HEK293 (cell line): ENCODE measurements around the gene DDIAS.

Source experiments
- CTCF ChIA-PET: fragments of 350-600 bp; formaldehyde crosslinking; extraction: SDS; loops from one replicate; lab custom pipeline; 2021; ENCODE audit warnings: antibody characterized with exemption; lab: Yijun Ruan, JAX
- POLR2A ChIA-PET: fragments of 300-600 bp; formaldehyde crosslinking; extraction: SDS; loops from one replicate; lab custom pipeline; 2020; ENCODE audit warnings: antibody characterized with exemption, inconsistent platforms; lab: Yijun Ruan, JAX
- H3K27ac ChIP-seq: fragments of 200-500 bp; sonication (Bioruptor generic); 2 replicates; pipeline ENCODE4 v1.5.1; 2014; ENCODE audit warnings: low read depth, low read length, control low read depth, inconsistent platforms; ENCODE audit errors: extremely low read depth
- H3K36me3 ChIP-seq, 2 experiments: fragments of 200-500 bp in 1 of 2; sonication (Bioruptor generic) in 1 of 2; 1 replicate in 1 of 2; 2 replicates in 1 of 2; pipeline ENCODE4 v1.5.1; 2014 to 2017; ENCODE audit warnings: inconsistent platforms in 2 of 2, low read length in 2 of 2; ENCODE audit not compliant: control insufficient read depth in 2 of 2, insufficient read depth in 1 of 2
- H3K4me1 ChIP-seq: fragments of 200-500 bp; sonication (Bioruptor generic); 2 replicates; pipeline ENCODE4 v1.5.1; 2014; ENCODE audit warnings: mild to moderate bottlenecking, low read length, inconsistent platforms; ENCODE audit not compliant: control insufficient read depth, insufficient read depth
- H3K4me3 ChIP-seq: 2 replicates; pipeline ENCODE4 v1.5.1; 2011; ENCODE audit warnings: low read depth, mild to moderate bottlenecking, control low read depth, low read length, moderate library complexity
- H3K9me3 ChIP-seq: fragments of 200-500 bp; sonication (Bioruptor generic); 2 replicates; pipeline ENCODE4 v1.5.1; 2014; ENCODE audit warnings: low read depth, low read length, inconsistent platforms; ENCODE audit not compliant: control insufficient read depth, insufficient read depth
- BCL11B ChIP-seq: fragments of 450-650 bp; formaldehyde crosslinking; IDR thresholded peaks from 2 replicates; pipeline ENCODE4 v1.5.1; 2016; ENCODE audit warnings: low read depth, missing biosample characterization, missing genetic modification characterization
- ELK4 ChIP-seq: IDR thresholded peaks from 2 replicates; pipeline ENCODE4 v1.6.1; 2011; ENCODE audit warnings: mild to moderate bottlenecking, low read depth, low read length, borderline replicate concordance
- MZF1 ChIP-seq: fragments of 450-650 bp; formaldehyde crosslinking; IDR thresholded peaks from 2 replicates; pipeline ENCODE4 v1.5.1; 2017; ENCODE audit warnings: missing biosample characterization, missing genetic modification characterization, borderline replicate concordance
- YY1 ChIP-seq: fragments of 450-650 bp; formaldehyde crosslinking; IDR thresholded peaks from 2 replicates; pipeline ENCODE4 v1.5.1; 2018; ENCODE audit warnings: missing biosample characterization, missing genetic modification characterization
- ZFP69B ChIP-seq: fragments of 450-650 bp; formaldehyde crosslinking; IDR thresholded peaks from 2 replicates; pipeline ENCODE4 v1.5.1; 2016; ENCODE audit warnings: missing biosample characterization, missing genetic modification characterization
- ZNF18 ChIP-seq: fragments of 450-650 bp; formaldehyde crosslinking; IDR thresholded peaks from 2 replicates; pipeline ENCODE4 v1.5.1; 2016; ENCODE audit warnings: missing biosample characterization, missing genetic modification characterization
- ZNF184 ChIP-seq: fragments of 450-650 bp; IDR thresholded peaks from 2 replicates; pipeline ENCODE4 v1.5.1; 2018; ENCODE audit warnings: missing biosample characterization, mild to moderate bottlenecking, missing genetic modification characterization
- ZNF23 ChIP-seq: fragments of 450-650 bp; formaldehyde crosslinking; IDR thresholded peaks from 2 replicates; pipeline ENCODE4 v1.5.1; 2016; ENCODE audit warnings: missing biosample characterization, missing genetic modification characterization, borderline replicate concordance
- ZNF239 ChIP-seq: fragments of 450-650 bp; formaldehyde crosslinking; IDR thresholded peaks from 2 replicates; pipeline ENCODE4 v1.5.1; 2016; ENCODE audit warnings: missing biosample characterization, missing genetic modification characterization
- ZNF248 ChIP-seq: fragments of 450-650 bp; formaldehyde crosslinking; IDR thresholded peaks from 2 replicates; pipeline ENCODE4 v1.5.1; 2017; ENCODE audit warnings: missing biosample characterization, missing genetic modification characterization
- ZNF416 ChIP-seq: fragments of 450-650 bp; formaldehyde crosslinking; IDR thresholded peaks from 2 replicates; pipeline ENCODE4 v1.5.1; 2016; ENCODE audit warnings: missing biosample characterization, missing genetic modification characterization
- ZNF518A ChIP-seq: fragments of 450-650 bp; formaldehyde crosslinking; conservative IDR thresholded peaks from 2 replicates; pipeline ENCODE4 v1.5.1; 2016; ENCODE audit warnings: low read depth, missing biosample characterization, missing genetic modification characterization
- ZNF548 ChIP-seq: fragments of 450-650 bp; formaldehyde crosslinking; IDR thresholded peaks from 2 replicates; pipeline ENCODE4 v1.5.1; 2016; ENCODE audit warnings: missing biosample characterization, missing genetic modification characterization
- ZNF580 ChIP-seq: fragments of 450-650 bp; formaldehyde crosslinking; IDR thresholded peaks from 2 replicates; pipeline ENCODE4 v1.5.1; 2016; ENCODE audit warnings: missing biosample characterization, missing genetic modification characterization
- ZNF585B ChIP-seq: fragments of 450-650 bp; formaldehyde crosslinking; IDR thresholded peaks from 2 replicates; pipeline ENCODE4 v1.5.1; 2016; ENCODE audit warnings: missing biosample characterization, missing genetic modification characterization
- ZNF626 ChIP-seq: fragments of 450-650 bp; sonication (Bioruptor Pico); formaldehyde crosslinking; IDR thresholded peaks from 2 replicates; pipeline ENCODE4 v1.5.1; 2018; ENCODE audit warnings: missing biosample characterization, missing genetic modification characterization, inconsistent platforms
- ZNF791 ChIP-seq: fragments of 450-650 bp; formaldehyde crosslinking; IDR thresholded peaks from 2 replicates; pipeline ENCODE4 v1.5.1; 2016; ENCODE audit warnings: missing biosample characterization, missing genetic modification characterization
- ZNF792 ChIP-seq: fragments of 450-650 bp; formaldehyde crosslinking; IDR thresholded peaks from 2 replicates; pipeline ENCODE4 v1.5.1; 2016; ENCODE audit warnings: missing biosample characterization, missing genetic modification characterization
- ZNF837 ChIP-seq: fragments of 450-650 bp; formaldehyde crosslinking; IDR thresholded peaks from 2 replicates; pipeline ENCODE4 v1.5.1; 2016; ENCODE audit warnings: missing biosample characterization, missing genetic modification characterization

Gene DDIAS

GRCh38 chr11:82980292-82980691 lies 78.8 kb downstream of the DDIAS start:
- POLR2A ChIA-PET, result no interaction called here
- H3K4me3 ChIP-seq, result no peak overlapping the region
- no peaks in the 10 kb centered on the region for H3K4me1 ChIP-seq
- CTCF ChIA-PET, result interaction anchor here (0.6 kb wide), 1 partner anchor 269 kb away, joined by 3 read pairs; no protein-coding TSS in a partner anchor
- peaks cover 0 to 2% of the 10 kb centered on the region in 2 experiments; a peak in 1 of 3 replicates for H3K36me3 ChIP-seq
- H3K9me3 ChIP-seq, result no peaks in the 10 kb centered on the region
- TF ChIP-seq BCL11B (tag by site-specific recombination) (no peak), ZNF792 (tag by site-specific recombination) (no peak), ZFP69B (tag by site-specific recombination) (no peak), ZNF248 (tag by site-specific recombination) (no peak), ZNF626 (no peak), MZF1 (no peak), ZNF791 (no peak), ZNF239 (tag by site-specific recombination) (no peak), ZNF184 (no peak), ZNF23 (tag by site-specific recombination) (no peak)
- H3K27ac ChIP-seq, result no peak overlapping the region

GRCh38 chr11:82980947-82981346 lies 79.4 kb downstream of the DDIAS start:
- TF ChIP-seq ZNF548 (tag by site-specific recombination), result no peak
- TF ChIP-seq ZNF18 (tag by site-specific recombination), result no peak
- no peak for TF ChIP-seq ZNF580 (tag by site-specific recombination)
- TF ChIP-seq ZNF416 (tag by site-specific recombination), result no peak
- no peak for TF ChIP-seq ELK4
- TF ChIP-seq ZNF585B (tag by site-specific recombination), result no peak
- TF ChIP-seq YY1, result no peak
- TF ChIP-seq ZNF518A (tag by site-specific recombination), result no peak
- no peak for TF ChIP-seq ZNF837 (tag by site-specific recombination)
- Histone ChIP-seq H3K27ac (no peak overlapping the region), H3K9me3 (no peaks in the 10 kb centered on the region), H3K4me3 (no peak overlapping the region), H3K36me3 (peaks cover 0 to 2% of the 10 kb centered on the region in 2 experiments; a peak in 1 of 3 replicates), H3K4me1 (no peaks in the 10 kb centered on the region)
- ChIA-PET POLR2A (no interaction called here), CTCF (interaction anchor here (0.6 to 1.2 kb wide), 2 partner anchors 9 to 268 kb away, joined by 3 read pairs; no protein-coding TSS in a partner anchor)
